HEK293T (cell line): ENCODE results near the gene TCHP.

Experiments
- ARNT ChIP-seq: fragments of 450-650 bp; IDR thresholded peaks from 2 replicates; pipeline ENCODE4 v1.6.1; 2017; ENCODE audit warnings: mild to moderate bottlenecking
- BHLHE40 ChIP-seq: fragments of 450-650 bp; IDR thresholded peaks from 2 replicates; pipeline ENCODE4 v1.6.1; 2016; ENCODE audit warnings: mild to moderate bottlenecking, moderate library complexity, borderline replicate concordance
- FOXA1 ChIP-seq: fragments of 450-650 bp; IDR thresholded peaks from 2 replicates; pipeline ENCODE4 v1.6.1; 2016; ENCODE audit warnings: mild to moderate bottlenecking
- L3MBTL2 ChIP-seq: fragments of 450-650 bp; conservative IDR thresholded peaks from 2 replicates; pipeline ENCODE4 v1.6.1; 2016; ENCODE audit warnings: mild to moderate bottlenecking
- LEF1 ChIP-seq: fragments of 450-650 bp; IDR thresholded peaks from 2 replicates; pipeline ENCODE4 v1.6.1; 2017; ENCODE audit warnings: mild to moderate bottlenecking, borderline replicate concordance
- SP1 ChIP-seq: fragments of 450-650 bp; IDR thresholded peaks from 2 replicates; pipeline ENCODE4 v1.6.1; 2017
- ZNF384 ChIP-seq: fragments of 450-650 bp; IDR thresholded peaks from 2 replicates; pipeline ENCODE4 v1.6.1; 2016

DNA sequence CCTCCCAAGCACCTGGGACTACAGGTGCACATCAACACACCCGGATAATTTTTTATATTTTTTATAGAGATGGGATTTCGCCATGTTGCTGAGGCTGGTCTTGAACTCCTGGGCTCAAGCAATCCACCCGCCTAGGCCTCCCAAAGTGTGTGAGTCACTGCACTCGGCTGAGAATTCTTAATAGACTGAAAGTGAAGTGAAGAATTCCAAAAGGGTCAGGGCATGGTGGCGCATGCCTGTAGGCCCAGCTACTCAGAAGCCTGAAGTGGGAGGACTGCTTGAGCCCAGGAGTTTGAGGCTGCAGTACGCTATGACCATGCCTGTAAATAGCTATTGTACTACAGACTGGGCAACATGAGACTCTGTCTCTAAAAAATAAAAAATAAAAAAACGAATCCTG, 43.7 kb downstream of the TCHP start:
- TF ChIP-seq SP1 = no peak
- no peak for TF ChIP-seq ZNF384
- no peak for TF ChIP-seq FOXA1
- TF ChIP-seq BHLHE40 = no peak
- TF ChIP-seq ARNT = no peak
- no peak for TF ChIP-seq LEF1
- TF ChIP-seq L3MBTL2 = no peak
